ENCODE data around the gene NKX6-1. TPM values are rescaled to one million over a fixed set of nuclear protein-coding genes. Genes with fewer than 3 reads are reported as not detected.

Gene NKX6-1
- total RNA-seq, 1 experiment from 2014 or later, result 0.14 TPM

DNA sequence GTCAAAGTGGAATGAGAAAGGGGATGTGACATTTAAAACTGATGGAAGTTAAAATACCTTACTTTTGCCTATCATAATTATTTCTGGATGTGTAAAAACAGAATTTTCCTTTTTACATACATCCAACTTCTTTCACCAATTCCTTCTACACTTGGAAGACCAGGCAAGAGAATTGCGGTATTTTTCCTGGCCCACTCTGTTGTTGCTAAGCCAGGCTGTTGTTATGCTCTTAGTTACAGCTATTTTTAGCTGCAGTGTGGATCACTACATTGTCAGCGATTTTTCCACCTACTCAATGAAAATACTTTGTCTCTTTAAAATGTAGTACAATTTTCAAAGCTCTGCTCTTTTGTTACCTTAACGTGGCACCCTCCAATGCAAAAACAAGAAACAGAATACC, 43.4 kb downstream of the NKX6-1 start:
- POLR2A ChIA-PET, result no interaction called here
- no peak overlapping the region for H3K27ac Mint-ChIP-seq (ENCODE audit: unreplicated experiment)

DNA sequence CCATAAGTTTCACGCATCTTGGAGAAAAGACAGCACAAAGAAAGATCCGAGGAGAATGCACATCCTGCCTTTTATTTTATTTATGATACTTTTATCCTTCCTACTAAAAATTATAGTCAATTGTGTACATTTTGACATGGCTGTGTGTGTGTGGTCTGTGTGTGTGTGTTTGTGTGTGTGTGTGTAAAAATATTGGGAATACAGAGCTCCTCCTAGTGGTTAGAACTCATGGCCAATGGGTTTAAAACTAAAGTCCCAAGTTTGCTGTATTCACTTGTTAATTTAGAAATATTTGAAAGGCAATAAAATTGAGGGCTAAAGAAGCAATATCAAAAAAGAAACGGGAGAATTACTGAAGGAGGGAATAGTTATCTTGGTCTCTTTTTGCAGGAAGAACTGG, 47.5 kb downstream of the NKX6-1 start:
- Mint-ChIP-seq H3K4me3 (ENCODE audit: unreplicated experiment) (no peak overlapping the region), H3K4me1 (ENCODE audit: low read depth, unreplicated experiment) (no peaks in the 10 kb centered on the region), H3K27ac (ENCODE audit: unreplicated experiment) (no peak overlapping the region), H3K36me3 (ENCODE audit: insufficient read depth, unreplicated experiment) (no peaks in the 10 kb centered on the region), H3K27me3 (ENCODE audit: insufficient read depth, unreplicated experiment) (peaks cover 13% of the 10 kb centered on the region), H3K9me3 (ENCODE audit: unreplicated experiment) (no peaks in the 10 kb centered on the region)
- DNase-seq, result peak in 1 of 2 experiments; percentile 4
- no peaks in the 10 kb centered on the region for H3K36me3 ChIP-seq (ENCODE audit: control insufficient read depth, insufficient read depth, low read length)
- no peak overlapping the region for H3K4me3 ChIP-seq (ENCODE audit: low read depth, low read length)
- H3K4me1 ChIP-seq, result no peaks in the 10 kb centered on the region
- ChIA-PET POLR2A (no interaction called here), CTCF (interaction anchor here (0.5 to 0.7 kb wide), 2 partner anchors 217 to 681 kb away, joined by 3 to 4 read pairs; no protein-coding TSS in a partner anchor)
- TF ChIP-seq, protein P1, sequence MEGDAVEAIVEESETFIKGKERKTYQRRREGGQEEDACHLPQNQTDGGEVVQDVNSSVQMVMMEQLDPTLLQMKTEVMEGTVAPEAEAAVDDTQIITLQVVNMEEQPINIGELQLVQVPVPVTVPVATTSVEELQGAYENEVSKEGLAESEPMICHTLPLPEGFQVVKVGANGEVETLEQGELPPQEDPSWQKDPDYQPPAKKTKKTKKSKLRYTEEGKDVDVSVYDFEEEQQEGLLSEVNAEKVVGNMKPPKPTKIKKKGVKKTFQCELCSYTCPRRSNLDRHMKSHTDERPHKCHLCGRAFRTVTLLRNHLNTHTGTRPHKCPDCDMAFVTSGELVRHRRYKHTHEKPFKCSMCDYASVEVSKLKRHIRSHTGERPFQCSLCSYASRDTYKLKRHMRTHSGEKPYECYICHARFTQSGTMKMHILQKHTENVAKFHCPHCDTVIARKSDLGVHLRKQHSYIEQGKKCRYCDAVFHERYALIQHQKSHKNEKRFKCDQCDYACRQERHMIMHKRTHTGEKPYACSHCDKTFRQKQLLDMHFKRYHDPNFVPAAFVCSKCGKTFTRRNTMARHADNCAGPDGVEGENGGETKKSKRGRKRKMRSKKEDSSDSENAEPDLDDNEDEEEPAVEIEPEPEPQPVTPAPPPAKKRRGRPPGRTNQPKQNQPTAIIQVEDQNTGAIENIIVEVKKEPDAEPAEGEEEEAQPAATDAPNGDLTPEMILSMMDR (IDR thresholded peaks at IDR 0.05; ENCODE audit: insufficient read depth in 1 of 2, low read depth in 1 of 2, low read length in 1 of 2, severe bottlenecking in 1 of 2, unreplicated experiment in 1 of 2), result peak in 1 of 2 experiments; percentile 56
- no peaks in the 10 kb centered on the region for H3K27me3 ChIP-seq (replicated peaks; ENCODE audit: control insufficient read depth, insufficient read depth, low read length)
- BruUV-seq (replicated peaks), result no TSS peak
- intact Hi-C loops (cut with micrococcal nuclease; ENCODE audit: unreplicated experiment), result no loop called here
- no peaks in the 10 kb centered on the region for H3K9me3 ChIP-seq

More for the DNA sequence above, 43.4 kb downstream of the NKX6-1 start:
- CTCF ChIA-PET, result no interaction called here
- Mint-ChIP-seq H3K9me3 (ENCODE audit: unreplicated experiment) (no peaks in the 10 kb centered on the region), H3K4me1 (ENCODE audit: low read depth, unreplicated experiment) (no peaks in the 10 kb centered on the region), H3K27me3 (ENCODE audit: insufficient read depth, unreplicated experiment) (peaks cover 6% of the 10 kb centered on the region), H3K36me3 (ENCODE audit: insufficient read depth, unreplicated experiment) (no peaks in the 10 kb centered on the region), H3K4me3 (ENCODE audit: unreplicated experiment) (no peak overlapping the region)
- no peak for DNase-seq
- TF ChIP-seq, protein P1 (IDR thresholded peaks at IDR 0.05; ENCODE audit: insufficient read depth in 1 of 2, low read depth in 1 of 2, low read length in 1 of 2, severe bottlenecking in 1 of 2, unreplicated experiment in 1 of 2), result no peak
- Histone ChIP-seq H3K4me3 (ENCODE audit: low read depth, low read length) (no peak overlapping the region), H3K36me3 (ENCODE audit: control insufficient read depth, insufficient read depth, low read length) (no peaks in the 10 kb centered on the region), H3K27me3 (replicated peaks; ENCODE audit: control insufficient read depth, insufficient read depth, low read length) (no peaks in the 10 kb centered on the region), H3K9me3 (no peaks in the 10 kb centered on the region), H3K4me1 (no peaks in the 10 kb centered on the region)
- intact Hi-C loops (cut with micrococcal nuclease; ENCODE audit: unreplicated experiment), result no loop called here
- no TSS peak for BruUV-seq (replicated peaks)

DNA sequence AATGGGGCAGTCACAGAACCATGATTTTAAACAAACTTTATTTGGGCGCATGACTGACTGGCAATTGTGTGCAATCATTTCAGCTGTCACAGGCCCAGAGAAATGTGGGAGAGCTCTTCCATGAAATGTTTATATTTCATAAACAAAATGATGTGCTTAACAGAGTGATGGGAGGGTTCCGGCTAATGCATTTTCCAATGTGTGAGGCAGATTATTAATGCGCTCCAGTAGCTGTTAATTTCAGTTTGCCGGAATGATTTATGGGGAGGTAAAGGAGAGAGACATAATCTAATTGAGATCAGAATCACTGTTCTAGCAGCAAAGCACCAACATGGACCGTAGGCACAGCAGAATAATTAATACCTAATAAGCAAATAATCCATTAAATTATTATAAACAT, 55.6 kb downstream of the NKX6-1 start:
- CTCF ChIA-PET, result no interaction called here
- intact Hi-C loops (cut with micrococcal nuclease; ENCODE audit: unreplicated experiment), result no loop called here

More for the DNA sequence above, 55.6 kb downstream of the NKX6-1 start:
- Mint-ChIP-seq H3K27me3 (ENCODE audit: insufficient read depth, unreplicated experiment) (peaks cover 16% of the 10 kb centered on the region), H3K27ac (ENCODE audit: unreplicated experiment) (no peak overlapping the region), H3K36me3 (ENCODE audit: insufficient read depth, unreplicated experiment) (no peaks in the 10 kb centered on the region), H3K4me3 (ENCODE audit: unreplicated experiment) (no peak overlapping the region), H3K9me3 (ENCODE audit: unreplicated experiment) (no peaks in the 10 kb centered on the region), H3K4me1 (ENCODE audit: low read depth, unreplicated experiment) (no peaks in the 10 kb centered on the region)
- BruUV-seq (replicated peaks), result no TSS peak
- DNase-seq, result no peak
- H3K4me1 ChIP-seq, result no peaks in the 10 kb centered on the region
- H3K9me3 ChIP-seq, result no peaks in the 10 kb centered on the region
- TF ChIP-seq, protein P1 (IDR thresholded peaks at IDR 0.05; ENCODE audit: insufficient read depth in 1 of 2, low read depth in 1 of 2, low read length in 1 of 2, severe bottlenecking in 1 of 2, unreplicated experiment in 1 of 2), result no peak
- POLR2A ChIA-PET, result no interaction called here
- H3K36me3 ChIP-seq (ENCODE audit: control insufficient read depth, insufficient read depth, low read length), result no peaks in the 10 kb centered on the region
- H3K4me3 ChIP-seq (ENCODE audit: low read depth, low read length), result no peak overlapping the region
- H3K27me3 ChIP-seq (replicated peaks; ENCODE audit: control insufficient read depth, insufficient read depth, low read length), result no peaks in the 10 kb centered on the region
